Hepatocyte (in vitro differentiated cells): ENCODE results near the gene NDST4. TPM values are rescaled to one million over a fixed set of nuclear protein-coding genes. Genes with fewer than 3 reads are reported as not detected.

Experiments used
- DNase-seq: peaks from one replicate; pipeline ENCODE4 v3.0.0-alpha.2; 2016; ENCODE audit warnings: low spot score
- H2AFZ ChIP-seq: fragments of 200-600 bp; sonication (generic); 2 replicates; pipeline ENCODE4 v1.6.0; 2016; ENCODE audit warnings: antibody characterized with exemption, mild to moderate bottlenecking
- H3K27ac ChIP-seq: fragments of 200-600 bp; sonication (generic); 2 replicates; pipeline ENCODE4 v1.5.1; 2016; ENCODE audit warnings: mild to moderate bottlenecking
- H3K27me3 ChIP-seq: fragments of 200-600 bp; sonication (generic); 2 replicates; pipeline ENCODE4 v1.6.1; 2016
- H3K36me3 ChIP-seq: fragments of 200-600 bp; sonication (generic); replicated peaks from 2 replicates; pipeline ENCODE4 v1.5.1; 2016; ENCODE audit warnings: low read depth; ENCODE audit not compliant: insufficient read depth
- H3K4me1 ChIP-seq: fragments of 200-600 bp; sonication (generic); 2 replicates; pipeline ENCODE4 v1.5.1; 2016; ENCODE audit warnings: mild to moderate bottlenecking, moderate library complexity; ENCODE audit not compliant: insufficient read depth
- H3K4me2 ChIP-seq: fragments of 200-600 bp; sonication (generic); 2 replicates; pipeline ENCODE4 v1.6.0; 2016
- H3K4me3 ChIP-seq: fragments of 200-600 bp; sonication (generic); 2 replicates; pipeline ENCODE4 v1.5.1; 2016; ENCODE audit warnings: mild to moderate bottlenecking
- H3K79me2 ChIP-seq: fragments of 200-600 bp; sonication (generic); 2 replicates; pipeline ENCODE4 v1.6.0; 2017; ENCODE audit warnings: mild to moderate bottlenecking
- H3K9me2 ChIP-seq: fragments of 200-600 bp; sonication (generic); replicated peaks from 2 replicates; pipeline ENCODE4 v1.6.0; 2017; ENCODE audit warnings: mild to moderate bottlenecking; ENCODE audit not compliant: insufficient read depth
- H3K9me3 ChIP-seq: fragments of 200-600 bp; sonication (generic); 2 replicates; pipeline ENCODE4 v1.5.1; 2016; ENCODE audit warnings: low read depth, mild to moderate bottlenecking
- H4K20me1 ChIP-seq: fragments of 200-600 bp; sonication (generic); 2 replicates; pipeline ENCODE4 v1.6.0; 2016; ENCODE audit warnings: mild to moderate bottlenecking; ENCODE audit not compliant: insufficient read depth, poor library complexity, severe bottlenecking
- EZH2 ChIP-seq: fragments of 200-600 bp; sonication (generic); IDR thresholded peaks from 2 replicates; pipeline ENCODE4 v1.6.1; 2016; ENCODE audit warnings: antibody characterized with exemption, mild to moderate bottlenecking, borderline replicate concordance
- EZH2phosphoT487 ChIP-seq: fragments of 200-600 bp; sonication (generic); IDR thresholded peaks from one replicate; pipeline ENCODE4 v1.6.1; 2018; ENCODE audit warnings: antibody characterized with exemption, mild to moderate bottlenecking, low read depth, moderate library complexity; ENCODE audit not compliant: unreplicated experiment, severe bottlenecking
- WGBS: methylation state at CpG from one replicate; pipeline ENCODE4 v1.1.6; 2016; ENCODE audit warnings: low lambda C conversion rate; ENCODE audit errors: missing lambda C conversion rate; 5-methylcytosine and 5-hydroxymethylcytosine counted together
- polyA plus RNA-seq: library from polyadenylated mRNA; unstranded; fragments of >200 nt; fragmentation: Nextera tagmentation; extraction: Ambion mirVana; gene quantifications from 2 replicates; pipeline ENCODE4 v1.2.1, GENCODE V29; 2016
- total RNA-seq: library from RNA; depleted of rRNA; stranded (reverse); fragments of >200 nt; gene quantifications from 2 replicates; pipeline ENCODE4 v1.2.3, GENCODE V29; 2014
- TF ChIP-seq, protein P1 (sequence below): fragments of 200-600 bp; sonication (generic); IDR thresholded peaks from 2 replicates; pipeline ENCODE4 v1.5.1; 2016; ENCODE audit warnings: antibody characterized with exemption, mild to moderate bottlenecking; ENCODE audit not compliant: poor library complexity

NDST4 gene
- total and polyA plus RNA-seq, 2 experiments from 2014 or later: 0.37 TPM; not detected in 1

DNA sequence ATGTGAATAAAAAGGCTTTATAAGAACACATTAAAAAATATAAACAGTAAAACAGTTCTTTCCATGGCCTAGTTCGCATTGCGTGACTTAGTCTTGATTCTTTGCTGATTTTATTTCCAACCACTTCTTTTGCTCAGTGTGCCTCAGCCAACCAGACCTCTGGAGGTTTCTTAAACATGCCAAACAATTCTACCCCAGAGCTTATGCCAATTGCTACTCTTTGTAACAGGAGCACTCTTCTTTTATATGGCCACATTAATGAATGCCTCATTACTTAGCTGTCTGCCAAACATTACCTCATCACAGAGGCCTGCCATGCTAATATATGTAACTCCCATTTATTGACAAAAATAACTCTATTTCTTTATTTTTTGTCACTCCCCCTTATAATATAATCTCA, 202.3 kb downstream of the NDST4 start:
- Histone ChIP-seq H3K4me2 (no peak overlapping the region), H3K79me2 (no peaks in the 10 kb centered on the region), H2AFZ (no peak overlapping the region), H3K4me1 (no peaks in the 10 kb centered on the region), H3K9me3 (no peaks in the 10 kb centered on the region), H3K36me3 (no peaks in the 10 kb centered on the region), H3K27ac (no peak overlapping the region), H4K20me1 (no peaks in the 10 kb centered on the region), H3K27me3 (no peaks in the 10 kb centered on the region), H3K9me2 (no peaks in the 10 kb centered on the region), H3K4me3 (no peak overlapping the region)
- no peak for DNase-seq
- TF ChIP-seq, protein P1, sequence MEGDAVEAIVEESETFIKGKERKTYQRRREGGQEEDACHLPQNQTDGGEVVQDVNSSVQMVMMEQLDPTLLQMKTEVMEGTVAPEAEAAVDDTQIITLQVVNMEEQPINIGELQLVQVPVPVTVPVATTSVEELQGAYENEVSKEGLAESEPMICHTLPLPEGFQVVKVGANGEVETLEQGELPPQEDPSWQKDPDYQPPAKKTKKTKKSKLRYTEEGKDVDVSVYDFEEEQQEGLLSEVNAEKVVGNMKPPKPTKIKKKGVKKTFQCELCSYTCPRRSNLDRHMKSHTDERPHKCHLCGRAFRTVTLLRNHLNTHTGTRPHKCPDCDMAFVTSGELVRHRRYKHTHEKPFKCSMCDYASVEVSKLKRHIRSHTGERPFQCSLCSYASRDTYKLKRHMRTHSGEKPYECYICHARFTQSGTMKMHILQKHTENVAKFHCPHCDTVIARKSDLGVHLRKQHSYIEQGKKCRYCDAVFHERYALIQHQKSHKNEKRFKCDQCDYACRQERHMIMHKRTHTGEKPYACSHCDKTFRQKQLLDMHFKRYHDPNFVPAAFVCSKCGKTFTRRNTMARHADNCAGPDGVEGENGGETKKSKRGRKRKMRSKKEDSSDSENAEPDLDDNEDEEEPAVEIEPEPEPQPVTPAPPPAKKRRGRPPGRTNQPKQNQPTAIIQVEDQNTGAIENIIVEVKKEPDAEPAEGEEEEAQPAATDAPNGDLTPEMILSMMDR: no peak
- no peak for TF ChIP-seq EZH2phosphoT487
- no peak for TF ChIP-seq EZH2
- 88% methylated on average over 2 of the region's 2 CpGs for WGBS

DNA sequence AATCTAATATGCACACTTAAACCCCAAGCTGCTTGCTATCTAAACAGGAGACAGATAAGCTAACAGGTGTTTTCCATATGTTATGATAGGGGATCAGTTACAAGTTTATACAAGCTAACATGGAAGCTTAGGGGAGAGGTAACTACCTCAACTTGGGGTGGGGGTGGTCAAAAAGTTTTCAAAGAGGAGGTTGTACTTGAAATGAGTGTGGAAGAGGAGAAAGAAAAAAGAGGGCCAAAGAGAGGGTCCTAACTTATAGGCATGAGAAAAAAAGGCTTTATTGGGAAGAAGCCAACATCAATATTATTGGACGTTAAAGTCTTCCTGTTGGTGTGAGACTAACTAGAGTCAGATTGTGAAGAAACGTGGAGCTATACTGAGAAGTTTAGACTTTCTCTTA, 205.9 kb downstream of the NDST4 start:
- no peak for DNase-seq
- no peak overlapping the region for H3K27ac ChIP-seq
- 45% methylated on average over 2 of the region's 2 CpGs for WGBS

DNA sequence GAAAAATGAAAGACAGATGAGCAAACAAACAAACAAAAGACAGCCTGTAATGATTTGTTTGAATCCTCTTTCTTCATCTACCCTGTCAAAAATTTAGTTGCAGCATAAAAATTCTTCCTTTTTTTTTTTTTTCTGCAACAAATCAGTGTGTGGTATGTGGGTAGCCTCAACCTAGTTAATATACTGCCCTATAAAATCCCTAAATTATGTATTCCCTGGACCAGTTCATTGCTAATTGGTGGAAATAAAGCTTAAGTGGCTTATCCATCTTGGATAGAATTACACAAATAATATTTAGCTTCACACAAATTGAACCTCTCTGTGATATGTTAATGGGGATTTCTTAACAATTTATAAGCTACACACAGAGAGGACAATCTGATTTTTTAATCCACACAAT, 208.4 kb downstream of the NDST4 start:
- Histone ChIP-seq H3K27ac (no peak overlapping the region), H3K4me3 (no peak overlapping the region), H3K79me2 (no peaks in the 10 kb centered on the region), H3K36me3 (no peaks in the 10 kb centered on the region), H3K4me2 (no peak overlapping the region), H3K9me2 (no peaks in the 10 kb centered on the region), H4K20me1 (no peaks in the 10 kb centered on the region), H3K27me3 (no peaks in the 10 kb centered on the region), H2AFZ (no peak overlapping the region), H3K9me3 (no peaks in the 10 kb centered on the region), H3K4me1 (no peaks in the 10 kb centered on the region)
- TF ChIP-seq EZH2 (no peak), EZH2phosphoT487 (no peak)
- TF ChIP-seq, protein P1: no peak
- DNase-seq: no peak

More for the DNA sequence above, 205.9 kb downstream of the NDST4 start:
- Histone ChIP-seq H2AFZ (no peak overlapping the region), H3K4me2 (no peak overlapping the region), H3K4me1 (no peaks in the 10 kb centered on the region), H3K36me3 (no peaks in the 10 kb centered on the region), H3K27me3 (no peaks in the 10 kb centered on the region), H4K20me1 (no peaks in the 10 kb centered on the region), H3K4me3 (no peak overlapping the region), H3K9me2 (no peaks in the 10 kb centered on the region), H3K9me3 (no peaks in the 10 kb centered on the region), H3K79me2 (no peaks in the 10 kb centered on the region)
- TF ChIP-seq EZH2 (no peak), EZH2phosphoT487 (no peak)
- TF ChIP-seq, protein P1: no peak

DNA sequence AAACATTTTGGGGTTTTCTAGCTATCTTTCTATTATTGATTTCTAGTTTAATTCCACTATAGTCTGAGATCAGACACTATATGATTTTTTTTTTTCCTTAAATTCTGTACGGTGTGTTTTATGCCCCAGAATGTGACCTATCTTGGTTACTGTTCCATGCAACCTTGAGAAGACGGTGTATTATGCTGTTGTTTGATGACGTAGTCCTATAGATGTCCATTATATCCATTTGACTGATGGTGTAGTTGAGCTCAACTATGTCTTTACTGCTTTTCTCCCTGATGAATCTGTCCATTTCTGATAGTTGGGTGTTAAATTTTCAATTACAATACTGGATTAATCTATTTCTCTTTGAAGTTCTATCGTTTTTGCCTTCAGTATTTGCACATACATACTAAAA, 212.5 kb downstream of the NDST4 start:
- H4K20me1 ChIP-seq: no peaks in the 10 kb centered on the region
- no peak overlapping the region for H3K27ac ChIP-seq
- H3K27me3 ChIP-seq: no peaks in the 10 kb centered on the region
- H3K9me2 ChIP-seq: no peaks in the 10 kb centered on the region
- WGBS: 86% methylated on average over 4 of the region's 4 CpGs
- H3K79me2 ChIP-seq: no peaks in the 10 kb centered on the region
- H3K36me3 ChIP-seq: no peaks in the 10 kb centered on the region
- TF ChIP-seq EZH2phosphoT487 (no peak), EZH2 (no peak)
- TF ChIP-seq, protein P1: no peak
- H2AFZ ChIP-seq: no peak overlapping the region
- H3K4me2 ChIP-seq: no peak overlapping the region
- H3K9me3 ChIP-seq: no peaks in the 10 kb centered on the region
- DNase-seq: no peak
- no peaks in the 10 kb centered on the region for H3K4me1 ChIP-seq
- no peak overlapping the region for H3K4me3 ChIP-seq
